IMR-90 (cell line): Measurements from ENCODE around the gene TFIP11. TPM values are rescaled to one million over a fixed set of nuclear protein-coding genes. Genes with fewer than 3 reads are reported as not detected.

Experiments used
- ATAC-seq: fragments of 200-7000 bp; cut with Tn5 transposase; 2 replicates; pipeline ENCODE4 v1.9.1; 2020; ENCODE audit warnings: low read depth, mild to moderate bottlenecking, moderate library complexity
- BruUV-seq: library from RNA; stranded (reverse); fragments of 400-500 nt; replicated peaks from 2 replicates; lab custom pipeline; 2021; lab: Mats Ljungman, UMichigan
- CTCF ChIA-PET: fragments of 300-600 bp; formaldehyde crosslinking; extraction: SDS; loops from one replicate; lab custom pipeline; 2021; ENCODE audit warnings: antibody characterized with exemption; lab: Yijun Ruan, JAX
- POLR2A ChIA-PET: fragments of 300-600 bp; sonication (Branson Sonifier 250); formaldehyde crosslinking; loops from one replicate; lab custom pipeline; 2022; ENCODE audit warnings: antibody characterized with exemption; ENCODE audit not compliant: unreplicated experiment; lab: Charles Lee
- DNase-seq: peaks from one replicate; pipeline ENCODE4 v3.0.0; 2013
- H2AFZ ChIP-seq: replicated peaks from 2 replicates; pipeline ENCODE3; 2013; ENCODE audit warnings: low read length, mild to moderate bottlenecking; ENCODE audit not compliant: poor library complexity
- H2AK5ac ChIP-seq: 2 replicates; pipeline ENCODE4 v1.6.1; 2013; ENCODE audit warnings: low read depth, low read length, inconsistent platforms
- H2AK9ac ChIP-seq: replicated peaks from 2 replicates; pipeline ENCODE3; 2013; ENCODE audit warnings: mild to moderate bottlenecking, low read depth, low read length, moderate library complexity; ENCODE audit not compliant: poor library complexity
- H2BK120ac ChIP-seq: 2 replicates; pipeline ENCODE4 v1.6.1; 2013; ENCODE audit warnings: low read depth, low read length, inconsistent platforms
- H2BK15ac ChIP-seq: 3 replicates; pipeline ENCODE4 v1.6.1; 2013; ENCODE audit warnings: low read depth, low read length, inconsistent platforms
- H2BK20ac ChIP-seq: 2 replicates; pipeline ENCODE4 v1.6.1; 2013; ENCODE audit warnings: low read depth, mild to moderate bottlenecking, inconsistent platforms, low read length, moderate library complexity
- H2BK5ac ChIP-seq: 2 replicates; pipeline ENCODE4 v1.6.1; 2013; ENCODE audit warnings: mild to moderate bottlenecking, low read depth, low read length, inconsistent platforms; ENCODE audit not compliant: poor library complexity, severe bottlenecking
- H3K14ac ChIP-seq: replicated peaks from 2 replicates; pipeline ENCODE4 v1.6.1; 2013; ENCODE audit warnings: low read depth, low read length, inconsistent platforms
- H3K18ac ChIP-seq: 2 replicates; pipeline ENCODE4 v1.6.1; 2013; ENCODE audit warnings: low read depth, low read length, control low read depth
- H3K23ac ChIP-seq: 2 replicates; pipeline ENCODE4 v1.6.1; 2013; ENCODE audit warnings: low read depth, low read length, inconsistent platforms
- H3K27ac ChIP-seq: 2 replicates; pipeline ENCODE4 v1.5.1; 2013; ENCODE audit warnings: mild to moderate bottlenecking, control low read depth, low read length; ENCODE audit not compliant: insufficient read depth
- H3K27me3 ChIP-seq: 2 replicates; pipeline ENCODE4 v1.6.1; 2013; ENCODE audit warnings: low read length; ENCODE audit not compliant: control insufficient read depth, insufficient read depth
- H3K36me3 ChIP-seq: 2 replicates; pipeline ENCODE4 v1.6.1; 2013; ENCODE audit warnings: low read length, mixed read lengths; ENCODE audit not compliant: control insufficient read depth, insufficient read depth
- H3K4ac ChIP-seq: 2 replicates; pipeline ENCODE4 v1.6.1; 2013; ENCODE audit warnings: low read depth, low read length, inconsistent platforms
- H3K4me1 ChIP-seq: 2 replicates; pipeline ENCODE4 v1.6.1; 2013; ENCODE audit warnings: low read length, mixed read lengths; ENCODE audit not compliant: control insufficient read depth, insufficient read depth
- H3K4me2 ChIP-seq: 2 replicates; pipeline ENCODE4 v1.6.1; 2013; ENCODE audit warnings: low read depth, mild to moderate bottlenecking, control low read depth, low read length, moderate library complexity
- H3K4me3 ChIP-seq: 2 replicates; pipeline ENCODE4 v1.5.1; 2013; ENCODE audit warnings: low read depth, mild to moderate bottlenecking, control low read depth, low read length, moderate library complexity; ENCODE audit not compliant: insufficient read depth
- H3K56ac ChIP-seq: 2 replicates; pipeline ENCODE4 v1.6.1; 2013; ENCODE audit warnings: low read length, inconsistent platforms; ENCODE audit not compliant: insufficient read depth; ENCODE audit errors: extremely low read depth
- H3K79me1 ChIP-seq, 2 experiments: 2 replicates each; pipeline ENCODE4 v1.6.1; 2013; ENCODE audit warnings: low read length in 2 of 2, inconsistent platforms in 1 of 2, low read depth in 1 of 2
- H3K9ac ChIP-seq: 2 replicates; pipeline ENCODE4 v1.6.1; 2013; ENCODE audit warnings: low read depth, low read length, control low read depth
- H3K9me1 ChIP-seq: 2 replicates; pipeline ENCODE4 v1.6.1; 2013; ENCODE audit warnings: low read length, inconsistent platforms; ENCODE audit not compliant: insufficient read depth
- H3K9me3 ChIP-seq: 2 replicates; pipeline ENCODE4 v1.6.1; 2013; ENCODE audit warnings: low read length; ENCODE audit not compliant: control insufficient read depth, insufficient read depth
- H4K20me1 ChIP-seq: 2 replicates; pipeline ENCODE4 v1.6.1; 2013; ENCODE audit warnings: low read length, inconsistent platforms; ENCODE audit not compliant: insufficient read depth
- H4K5ac ChIP-seq: 2 replicates; pipeline ENCODE4 v1.6.1; 2013; ENCODE audit warnings: mild to moderate bottlenecking, low read depth, low read length, control low read depth
- H4K8ac ChIP-seq, 2 experiments: 2 replicates each; pipeline ENCODE4 v1.6.1; 2013; ENCODE audit warnings: low read depth in 2 of 2, low read length in 2 of 2, control low read depth in 1 of 2, inconsistent platforms in 1 of 2
- H4K91ac ChIP-seq: 2 replicates; pipeline ENCODE4 v1.6.1; 2013; ENCODE audit warnings: low read depth, low read length, inconsistent platforms; ENCODE audit not compliant: insufficient read depth
- BHLHE40 ChIP-seq: fragments of 150-350 bp; IDR thresholded peaks from 2 replicates; pipeline ENCODE4 v1.6.1; 2016; ENCODE audit warnings: mild to moderate bottlenecking, low read depth, low read length
- CEBPB ChIP-seq: IDR thresholded peaks from 2 replicates; pipeline ENCODE4 v1.6.1; 2012; ENCODE audit warnings: low read depth, low read length, improper control_type of control experiment
- CHD1 ChIP-seq: IDR thresholded peaks from 2 replicates; pipeline ENCODE4 v1.6.1; 2012; ENCODE audit warnings: low read depth, low read length, improper control_type of control experiment
- FOS ChIP-seq: fragments of 150-350 bp; IDR thresholded peaks from 2 replicates; pipeline ENCODE4 v1.6.1; 2016; ENCODE audit warnings: low read depth, low read length
- MAFK ChIP-seq: IDR thresholded peaks from 2 replicates; pipeline ENCODE4 v1.6.1; 2012; ENCODE audit warnings: low read depth, low read length, improper control_type of control experiment
- MAZ ChIP-seq: IDR thresholded peaks from 2 replicates; pipeline ENCODE4 v1.6.1; 2012; ENCODE audit warnings: low read depth, mild to moderate bottlenecking, low read length, improper control_type of control experiment, moderate library complexity, borderline replicate concordance
- MXI1 ChIP-seq: IDR thresholded peaks from 2 replicates; pipeline ENCODE4 v1.6.1; 2012; ENCODE audit warnings: low read depth, mild to moderate bottlenecking, low read length, moderate library complexity, borderline replicate concordance
- NFE2L2 ChIP-seq: fragments of 150-350 bp; IDR thresholded peaks from 2 replicates; pipeline ENCODE4 v1.6.1; 2016; ENCODE audit warnings: low read depth, mild to moderate bottlenecking, low read length
- POLR2A ChIP-seq: IDR thresholded peaks from 2 replicates; pipeline ENCODE4 v1.6.1; 2012; ENCODE audit warnings: mild to moderate bottlenecking, low read depth, low read length
- RAD21 ChIP-seq: IDR thresholded peaks from 2 replicates; pipeline ENCODE4 v1.6.1; 2012; ENCODE audit warnings: low read length, improper control_type of control experiment
- RCOR1 ChIP-seq: IDR thresholded peaks from 2 replicates; pipeline ENCODE4 v1.6.1; 2012; ENCODE audit warnings: mild to moderate bottlenecking, low read length, improper control_type of control experiment; ENCODE audit not compliant: insufficient replicate concordance
- RFX5 ChIP-seq: IDR thresholded peaks from 2 replicates; pipeline ENCODE4 v1.8.0; 2012; ENCODE audit warnings: low read depth, mild to moderate bottlenecking, low read length, moderate library complexity
- SMC3 ChIP-seq: fragments of 150-350 bp; IDR thresholded peaks from 2 replicates; pipeline ENCODE4 v1.6.1; 2016; ENCODE audit warnings: low read depth, mild to moderate bottlenecking, antibody characterized with exemption, low read length, moderate library complexity
- WGBS, 2 experiments: methylation state at CpG; one replicate each; pipeline versions ENCODE4 v1.1.5 to v1.1.7; 2013; ENCODE audit warnings: missing lambda C conversion rate in 2 of 2; ENCODE audit not compliant: insufficient read length in 1 of 2; ENCODE audit errors: extremely low coverage in 2 of 2; 5-methylcytosine and 5-hydroxymethylcytosine counted together
- dilution Hi-C: fragments of 300-500 bp; cut with HindIII; formaldehyde crosslinking; loops from one replicate; pipeline ENCODE4 v1.14.3; 2018; ENCODE audit warnings: low sequenced_read_pairs; ENCODE audit not compliant: unreplicated experiment
- in situ Hi-C: fragments of 300-500 bp; cut with MboI; formaldehyde crosslinking; loops from 3 replicates; pipeline ENCODE4 v1.14.3; 2019; ENCODE audit warnings: low sequenced_read_pairs, inconsistent platforms, mixed read lengths
- intact Hi-C: fragments of 100-400 bp; cut with micrococcal nuclease; formaldehyde crosslinking; loops from 2 replicates; pipeline ENCODE4 v1.10.0; 2022
- polyA plus RNA-seq, 3 experiments: library from polyadenylated mRNA; depleted of rRNA; stranded (reverse); fragments of >200 nt; gene quantifications; 2 replicates each; pipeline ENCODE4 v1.2.3, GENCODE V29; 2012; ENCODE audit warnings: low replicate concordance in 1 of 3
- total RNA-seq: library from RNA; depleted of rRNA; stranded (reverse); fragments of >200 nt; gene quantifications from 2 replicates; pipeline ENCODE4 v1.2.3, GENCODE V29; 2012
- TF ChIP-seq, protein P1 (sequence below): fragments of 150-350 bp; IDR thresholded peaks from 2 replicates; pipeline ENCODE4 v1.6.1; 2017; ENCODE audit warnings: mild to moderate bottlenecking, antibody characterized with exemption, low read length, low read depth
- TF ChIP-seq, protein P2 (sequence below): fragments of 150-350 bp; IDR thresholded peaks from 2 replicates; pipeline ENCODE4 v1.6.1; 2016; ENCODE audit warnings: low read depth, mild to moderate bottlenecking, low read length, moderate library complexity, borderline replicate concordance
- TF ChIP-seq, protein P3 (sequence below): conservative IDR thresholded peaks from 2 replicates; pipeline ENCODE4 v1.5.1; 2012; ENCODE audit warnings: mild to moderate bottlenecking, low read depth, low read length, improper control_type of control experiment

TFIP11 gene
- total and polyA plus RNA-seq, 2 of the 4 experiments (the other 2 are of a cell fraction), result 22.5 to 43.2 TPM

DNA sequence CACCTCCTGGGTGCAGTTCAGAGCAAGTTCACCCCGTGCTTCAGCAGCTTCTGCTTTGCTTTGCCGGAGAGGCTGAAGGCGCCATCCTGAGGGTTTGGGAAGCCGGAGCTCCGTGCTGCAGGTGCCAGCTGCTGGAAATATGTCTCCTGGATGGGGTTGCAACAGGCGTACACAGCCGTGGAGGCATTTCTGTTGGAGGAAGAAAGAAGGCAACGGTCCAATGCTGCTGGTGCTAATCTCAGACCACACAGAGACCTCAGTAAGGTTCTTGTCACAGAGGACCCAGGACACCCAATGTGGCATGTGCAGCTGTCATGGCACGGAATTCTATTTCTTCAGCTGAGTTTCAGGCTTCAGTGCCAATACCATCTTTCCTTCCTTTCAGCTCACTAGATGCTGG lies 59.1 kb downstream of the TFIP11 start:
- Histone ChIP-seq H3K4me2 (no peak overlapping the region), H3K9ac (no peak overlapping the region), H3K36me3 (peaks cover 36% of the 10 kb centered on the region), H2BK15ac (no peak overlapping the region), H2BK120ac (no peak overlapping the region), H3K9me3 (no peaks in the 10 kb centered on the region), H3K14ac (no peak overlapping the region), H3K4ac (no peak overlapping the region), H3K4me3 (no peak overlapping the region), H3K9me1 (no peaks in the 10 kb centered on the region), H2AK9ac (no peak overlapping the region), H4K5ac (no peak overlapping the region), H4K91ac (no peak overlapping the region), H3K27me3 (no peaks in the 10 kb centered on the region), H3K56ac (no peak overlapping the region), H3K4me1 (no peaks in the 10 kb centered on the region), H2BK5ac (no peak overlapping the region), H3K18ac (no peak overlapping the region), H2AFZ (no peak overlapping the region), H2AK5ac (no peak overlapping the region), H3K27ac (no peak overlapping the region), H4K8ac (no peak overlapping the region), H3K79me1 (peaks cover 0 to 4% of the 10 kb centered on the region in 2 experiments; a peak in 2 of 4 replicates), H3K23ac (no peak overlapping the region), H2BK20ac (no peak overlapping the region), H4K20me1 (no peaks in the 10 kb centered on the region)
- TF ChIP-seq RAD21 (no peak), MXI1 (no peak), RCOR1 (no peak), CEBPB (no peak), BHLHE40 (no peak), FOS (no peak), CHD1 (no peak), POLR2A (no peak), RFX5 (no peak), MAZ (no peak), MAFK (no peak), NFE2L2 (no peak), SMC3 (no peak)
- TF ChIP-seq, protein P1, sequence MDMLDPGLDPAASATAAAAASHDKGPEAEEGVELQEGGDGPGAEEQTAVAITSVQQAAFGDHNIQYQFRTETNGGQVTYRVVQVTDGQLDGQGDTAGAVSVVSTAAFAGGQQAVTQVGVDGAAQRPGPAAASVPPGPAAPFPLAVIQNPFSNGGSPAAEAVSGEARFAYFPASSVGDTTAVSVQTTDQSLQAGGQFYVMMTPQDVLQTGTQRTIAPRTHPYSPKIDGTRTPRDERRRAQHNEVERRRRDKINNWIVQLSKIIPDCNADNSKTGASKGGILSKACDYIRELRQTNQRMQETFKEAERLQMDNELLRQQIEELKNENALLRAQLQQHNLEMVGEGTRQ, result no peak
- TF ChIP-seq, protein P2, sequence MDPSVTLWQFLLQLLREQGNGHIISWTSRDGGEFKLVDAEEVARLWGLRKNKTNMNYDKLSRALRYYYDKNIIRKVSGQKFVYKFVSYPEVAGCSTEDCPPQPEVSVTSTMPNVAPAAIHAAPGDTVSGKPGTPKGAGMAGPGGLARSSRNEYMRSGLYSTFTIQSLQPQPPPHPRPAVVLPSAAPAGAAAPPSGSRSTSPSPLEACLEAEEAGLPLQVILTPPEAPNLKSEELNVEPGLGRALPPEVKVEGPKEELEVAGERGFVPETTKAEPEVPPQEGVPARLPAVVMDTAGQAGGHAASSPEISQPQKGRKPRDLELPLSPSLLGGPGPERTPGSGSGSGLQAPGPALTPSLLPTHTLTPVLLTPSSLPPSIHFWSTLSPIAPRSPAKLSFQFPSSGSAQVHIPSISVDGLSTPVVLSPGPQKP, result no peak
- TF ChIP-seq, protein P3, sequence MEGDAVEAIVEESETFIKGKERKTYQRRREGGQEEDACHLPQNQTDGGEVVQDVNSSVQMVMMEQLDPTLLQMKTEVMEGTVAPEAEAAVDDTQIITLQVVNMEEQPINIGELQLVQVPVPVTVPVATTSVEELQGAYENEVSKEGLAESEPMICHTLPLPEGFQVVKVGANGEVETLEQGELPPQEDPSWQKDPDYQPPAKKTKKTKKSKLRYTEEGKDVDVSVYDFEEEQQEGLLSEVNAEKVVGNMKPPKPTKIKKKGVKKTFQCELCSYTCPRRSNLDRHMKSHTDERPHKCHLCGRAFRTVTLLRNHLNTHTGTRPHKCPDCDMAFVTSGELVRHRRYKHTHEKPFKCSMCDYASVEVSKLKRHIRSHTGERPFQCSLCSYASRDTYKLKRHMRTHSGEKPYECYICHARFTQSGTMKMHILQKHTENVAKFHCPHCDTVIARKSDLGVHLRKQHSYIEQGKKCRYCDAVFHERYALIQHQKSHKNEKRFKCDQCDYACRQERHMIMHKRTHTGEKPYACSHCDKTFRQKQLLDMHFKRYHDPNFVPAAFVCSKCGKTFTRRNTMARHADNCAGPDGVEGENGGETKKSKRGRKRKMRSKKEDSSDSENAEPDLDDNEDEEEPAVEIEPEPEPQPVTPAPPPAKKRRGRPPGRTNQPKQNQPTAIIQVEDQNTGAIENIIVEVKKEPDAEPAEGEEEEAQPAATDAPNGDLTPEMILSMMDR, result no peak
- dilution Hi-C loops, result no loop called here
- BruUV-seq, result no TSS peak
- in situ Hi-C loops, result no loop called here
- WGBS, 2 experiments, result 83% methylated on average over 1 of the region's 9 CpGs; no CpG with 5 or more reads in 1 of the 2 experiments
- intact Hi-C loops, result no loop called here
- ChIA-PET POLR2A (no interaction called here), CTCF (no interaction called here)
- DNase-seq (no peak), ATAC-seq (no peak)
